Activated CD8-positive, alpha-beta memory T cell treated with anti-CD3 and anti-CD28 coated beads for 1 hour (primary cell): Measurements from ENCODE around the gene YPEL3.

ENCODE experiments used
- DNase-seq, 2 donors: peaks; one replicate each; pipeline ENCODE4 v3.0.0-alpha.2; 2020; ENCODE audit warnings: low read depth in 1 of 2; ENCODE audit errors: extremely low read depth in 1 of 2

Gene YPEL3

DNA sequence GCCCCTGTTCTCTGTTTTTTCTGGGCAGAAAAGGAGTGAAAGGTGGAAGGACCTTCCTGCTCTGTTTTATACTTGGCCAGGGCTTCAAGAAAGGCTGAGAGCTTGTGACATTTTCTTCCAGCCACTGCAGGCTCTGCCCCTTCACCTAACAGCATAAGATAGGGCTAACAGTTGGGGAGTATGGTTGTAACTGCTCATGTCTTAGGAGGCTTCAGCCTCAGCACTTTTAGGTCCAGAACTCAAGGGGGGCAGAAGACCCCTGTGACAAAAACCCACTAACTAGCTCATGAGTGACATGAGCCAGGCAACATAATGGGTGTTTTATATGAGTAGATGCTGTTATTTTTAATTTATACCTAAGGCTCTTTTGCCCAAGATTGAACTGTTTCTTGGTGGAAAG is 25.5 kb downstream of the YPEL3 start:
- no peak for DNase-seq

DNA sequence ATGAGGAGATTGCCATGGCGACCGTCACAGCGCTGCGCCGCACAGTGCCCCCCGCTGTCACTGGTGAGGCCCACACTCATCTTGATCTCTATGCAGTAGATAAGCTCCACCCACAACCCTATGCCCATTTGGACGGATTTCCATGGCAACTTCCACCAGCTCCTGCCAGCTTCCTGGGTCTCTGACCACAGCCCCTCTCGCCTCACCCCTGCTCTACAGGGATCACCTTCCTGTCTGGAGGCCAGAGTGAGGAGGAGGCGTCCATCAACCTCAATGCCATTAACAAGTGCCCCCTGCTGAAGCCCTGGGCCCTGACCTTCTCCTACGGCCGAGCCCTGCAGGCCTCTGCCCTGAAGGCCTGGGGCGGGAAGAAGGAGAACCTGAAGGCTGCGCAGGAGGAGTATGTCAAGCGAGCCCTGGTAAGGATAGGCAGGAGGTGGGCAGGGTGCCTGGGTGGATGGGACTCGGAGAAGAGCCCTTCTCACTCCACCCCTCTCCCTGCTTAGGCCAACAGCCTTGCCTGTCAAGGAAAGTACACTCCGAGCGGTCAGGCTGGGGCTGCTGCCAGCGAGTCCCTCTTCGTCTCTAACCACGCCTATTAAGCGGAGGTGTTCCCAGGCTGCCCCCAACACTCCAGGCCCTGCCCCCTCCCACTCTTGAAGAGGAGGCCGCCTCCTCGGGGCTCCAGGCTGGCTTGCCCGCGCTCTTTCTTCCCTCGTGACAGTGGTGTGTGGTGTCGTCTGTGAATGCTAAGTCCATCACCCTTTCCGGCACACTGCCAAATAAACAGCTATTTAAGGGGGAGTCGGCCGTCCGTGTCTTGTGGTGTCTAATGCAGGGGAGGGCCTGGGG is 26.2 kb downstream of the YPEL3 start:
- DNase-seq, result no peak

DNA sequence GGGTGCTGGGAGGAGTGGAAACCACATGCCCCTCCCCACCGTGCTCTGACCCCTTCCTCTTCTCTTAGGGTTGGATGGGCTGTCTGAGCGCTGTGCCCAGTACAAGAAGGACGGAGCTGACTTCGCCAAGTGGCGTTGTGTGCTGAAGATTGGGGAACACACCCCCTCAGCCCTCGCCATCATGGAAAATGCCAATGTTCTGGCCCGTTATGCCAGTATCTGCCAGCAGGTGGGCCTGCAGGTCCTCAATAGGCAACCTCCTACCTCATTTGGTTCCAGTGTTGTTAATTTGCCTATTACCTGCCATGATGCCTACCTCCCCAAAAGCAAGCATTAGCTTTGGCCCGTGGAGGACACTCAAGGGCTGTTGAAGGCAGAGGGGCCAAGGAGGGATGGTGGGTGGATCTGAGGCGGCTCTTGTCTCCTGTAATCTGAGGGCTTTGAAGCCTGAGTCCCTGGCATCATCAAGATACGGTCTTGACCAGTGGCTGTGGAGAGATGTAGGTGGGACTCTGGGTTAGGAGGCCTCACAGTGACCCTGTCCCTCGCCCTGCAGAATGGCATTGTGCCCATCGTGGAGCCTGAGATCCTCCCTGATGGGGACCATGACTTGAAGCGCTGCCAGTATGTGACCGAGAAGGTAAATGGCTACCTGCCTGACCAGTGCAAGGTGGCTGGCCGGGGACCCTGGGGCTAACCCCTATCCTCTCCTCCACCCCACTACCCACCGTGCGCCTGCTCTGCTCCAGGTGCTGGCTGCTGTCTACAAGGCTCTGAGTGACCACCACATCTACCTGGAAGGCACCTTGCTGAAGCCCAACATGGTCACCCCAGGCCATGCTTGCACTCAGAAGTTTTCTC is 27.0 kb downstream of the YPEL3 start:
- DNase-seq, result no peak

DNA sequence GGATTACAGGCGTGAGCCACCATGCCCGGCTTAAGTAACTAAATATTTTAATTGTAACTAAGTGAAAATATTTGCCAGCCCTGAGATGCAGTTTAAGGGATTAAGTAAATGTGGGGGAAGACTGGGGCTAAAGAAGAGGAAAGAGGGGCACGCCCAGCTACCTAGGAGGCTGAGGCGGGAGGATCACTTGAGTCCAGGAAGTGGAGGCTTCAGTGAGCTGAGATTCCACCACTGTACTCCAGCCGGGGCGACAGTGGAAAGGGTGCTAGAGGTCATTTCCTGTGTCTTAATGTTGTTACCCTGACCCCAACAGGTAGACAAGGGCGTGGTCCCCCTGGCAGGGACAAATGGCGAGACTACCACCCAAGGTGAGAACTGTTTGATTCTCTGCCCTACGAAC is 27.7 kb downstream of the YPEL3 start:
- no peak for DNase-seq

DNA sequence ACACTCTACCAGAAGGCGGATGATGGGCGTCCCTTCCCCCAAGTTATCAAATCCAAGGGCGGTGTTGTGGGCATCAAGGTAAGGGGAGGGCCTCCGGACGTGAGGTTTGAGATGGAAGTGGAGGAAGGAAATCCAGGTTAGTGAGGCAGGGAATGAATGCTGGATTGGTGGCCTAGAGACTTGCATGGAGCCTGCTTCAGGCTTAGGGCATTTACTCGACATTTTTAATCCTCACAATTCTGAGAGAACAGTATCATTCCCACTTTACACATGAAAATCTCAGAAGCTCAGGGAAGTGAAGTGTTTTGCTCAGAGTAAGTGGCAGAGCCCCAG is 28.5 kb downstream of the YPEL3 start:
- DNase-seq, result no peak

DNA sequence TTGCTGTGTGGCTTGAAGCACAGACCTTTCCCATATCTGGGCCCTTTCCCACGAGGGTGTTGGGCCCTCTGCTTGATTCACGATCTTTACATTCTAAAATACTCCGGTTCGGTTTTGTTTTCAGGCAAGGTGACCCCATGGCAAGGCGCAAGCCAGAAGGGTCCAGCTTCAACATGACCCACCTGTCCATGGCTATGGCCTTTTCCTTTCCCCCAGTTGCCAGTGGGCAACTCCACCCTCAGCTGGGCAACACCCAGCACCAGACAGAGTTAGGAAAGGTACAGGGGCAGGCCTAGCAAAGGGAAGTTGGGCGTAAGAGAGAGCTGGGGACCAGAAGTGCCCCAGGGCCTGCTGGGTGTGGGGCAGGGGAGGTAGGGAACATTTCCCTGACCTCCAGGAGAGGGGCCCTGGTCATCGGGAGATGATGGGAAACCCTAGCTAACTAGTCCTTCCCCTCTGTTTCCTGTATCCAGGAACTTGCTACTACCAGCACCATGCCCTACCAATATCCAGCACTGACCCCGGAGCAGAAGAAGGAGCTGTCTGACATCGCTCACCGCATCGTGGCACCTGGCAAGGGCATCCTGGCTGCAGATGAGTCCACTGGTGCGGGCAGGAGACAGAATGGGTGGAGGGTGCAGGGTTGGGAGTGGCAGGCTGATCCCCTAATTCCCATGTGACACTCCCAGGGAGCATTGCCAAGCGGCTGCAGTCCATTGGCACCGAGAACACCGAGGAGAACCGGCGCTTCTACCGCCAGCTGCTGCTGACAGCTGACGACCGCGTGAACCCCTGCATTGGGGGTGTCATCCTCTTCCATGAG is 29.0 kb downstream of the YPEL3 start:
- no peak for DNase-seq

DNA sequence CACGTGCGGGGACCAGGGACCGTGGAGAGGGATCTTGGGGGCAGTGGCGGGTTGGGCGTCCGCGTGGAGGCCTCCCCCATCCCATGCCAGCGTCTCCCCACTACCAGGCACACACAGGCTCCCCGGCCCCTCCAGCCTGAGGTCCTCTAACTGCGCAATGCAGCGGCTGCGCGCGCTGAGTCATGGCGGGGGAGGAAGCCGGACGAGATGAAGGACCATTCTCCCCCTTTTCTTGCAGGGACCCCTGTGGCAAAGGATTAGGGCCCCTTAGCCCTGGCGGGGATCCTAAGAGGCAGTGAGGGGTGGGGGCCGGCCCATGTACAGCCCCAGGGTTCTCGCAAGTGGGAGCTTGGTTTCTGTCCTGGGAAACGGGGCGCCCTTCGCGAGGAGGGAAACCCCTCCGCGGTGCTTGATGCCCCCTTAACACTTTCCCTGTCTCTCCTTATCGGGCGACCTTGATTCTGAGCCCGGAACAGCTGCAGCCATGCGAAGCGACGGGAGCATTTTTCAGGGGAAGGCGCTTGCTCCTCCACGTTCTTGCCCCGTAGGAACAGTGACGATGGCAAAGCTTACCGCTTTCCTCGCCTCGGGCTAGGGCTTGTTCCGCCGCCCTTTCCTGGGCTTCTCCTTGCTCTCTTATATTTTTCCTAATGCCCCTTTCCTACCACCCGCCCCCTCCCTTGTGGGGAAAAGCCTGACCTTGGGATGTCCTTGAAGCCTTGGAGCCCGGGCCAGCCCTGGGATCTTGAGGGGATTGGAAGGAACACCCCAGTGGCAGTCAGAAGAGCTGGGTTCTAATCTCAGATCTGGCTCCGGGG is 29.9 kb downstream of the YPEL3 start:
- DNase-seq, result no peak

DNA sequence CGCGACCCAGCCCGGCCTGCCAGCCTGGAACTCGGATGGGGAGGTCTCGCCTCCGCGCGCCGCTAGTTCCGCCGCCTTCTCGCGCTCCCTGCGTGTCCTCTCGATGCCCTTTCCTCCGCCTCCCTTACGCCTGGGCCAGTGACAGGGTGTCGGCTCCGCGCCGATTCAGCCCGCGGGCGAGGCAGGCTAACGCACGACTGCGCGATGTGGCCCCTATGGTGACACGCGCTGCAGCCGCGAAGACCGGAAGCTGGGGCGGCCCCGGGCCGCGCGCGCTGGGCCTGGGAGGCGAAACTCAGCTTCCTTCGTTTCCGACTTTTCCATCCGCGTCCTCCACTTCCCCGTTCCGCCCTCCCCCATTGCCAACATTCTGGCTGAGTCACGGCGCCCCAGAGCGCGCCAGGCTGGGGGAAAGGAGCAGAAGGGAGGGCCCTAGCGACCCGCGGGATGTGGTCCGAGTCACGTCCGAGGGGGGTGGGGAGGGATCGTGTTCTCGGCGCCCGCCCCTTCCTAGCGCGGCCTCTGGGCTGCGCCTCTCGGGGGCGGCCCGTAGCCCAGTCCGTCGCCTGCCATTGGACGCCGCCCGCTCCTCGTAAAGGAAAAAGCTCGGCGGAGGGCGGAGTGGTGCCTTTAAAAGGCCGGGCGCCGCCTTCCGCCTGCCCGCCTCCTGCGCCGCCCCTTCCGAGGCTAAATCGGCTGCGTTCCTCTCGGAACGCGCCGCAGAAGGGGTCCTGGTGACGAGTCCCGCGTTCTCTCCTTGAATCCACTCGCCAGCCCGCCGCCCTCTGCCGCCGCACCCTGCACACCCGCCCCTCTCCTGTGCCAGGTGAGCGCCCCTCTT is 30.7 kb downstream of the YPEL3 start, which contains the start of gene ALDOA:
TSS of gene ALDOA (plus strand) at position 659 of the 841 bp plus-strand sequence. CDS start 1,138 bp downstream, outside the sequence.
- peak; percentile 84 to 90 for DNase-seq

DNA sequence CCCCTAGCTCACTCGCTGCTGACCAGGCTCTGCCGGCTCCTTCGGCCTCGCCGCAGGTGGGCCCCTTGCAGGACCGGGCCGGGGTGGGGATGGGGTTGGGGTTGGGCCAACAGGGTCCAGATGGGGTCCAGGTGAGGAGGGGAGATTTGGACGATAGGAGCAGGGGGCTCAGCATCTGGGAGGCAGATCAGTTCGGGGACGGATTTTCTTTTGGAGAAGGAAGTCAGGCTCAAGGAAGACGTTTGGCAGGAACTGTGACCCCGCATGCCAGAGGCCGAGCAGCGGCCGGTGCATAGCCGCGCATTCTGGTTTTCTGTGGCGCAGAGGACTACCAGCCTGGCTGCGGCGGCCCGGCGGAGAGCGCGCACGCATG is 31.3 kb downstream of the YPEL3 start:
- no peak for DNase-seq

DNA sequence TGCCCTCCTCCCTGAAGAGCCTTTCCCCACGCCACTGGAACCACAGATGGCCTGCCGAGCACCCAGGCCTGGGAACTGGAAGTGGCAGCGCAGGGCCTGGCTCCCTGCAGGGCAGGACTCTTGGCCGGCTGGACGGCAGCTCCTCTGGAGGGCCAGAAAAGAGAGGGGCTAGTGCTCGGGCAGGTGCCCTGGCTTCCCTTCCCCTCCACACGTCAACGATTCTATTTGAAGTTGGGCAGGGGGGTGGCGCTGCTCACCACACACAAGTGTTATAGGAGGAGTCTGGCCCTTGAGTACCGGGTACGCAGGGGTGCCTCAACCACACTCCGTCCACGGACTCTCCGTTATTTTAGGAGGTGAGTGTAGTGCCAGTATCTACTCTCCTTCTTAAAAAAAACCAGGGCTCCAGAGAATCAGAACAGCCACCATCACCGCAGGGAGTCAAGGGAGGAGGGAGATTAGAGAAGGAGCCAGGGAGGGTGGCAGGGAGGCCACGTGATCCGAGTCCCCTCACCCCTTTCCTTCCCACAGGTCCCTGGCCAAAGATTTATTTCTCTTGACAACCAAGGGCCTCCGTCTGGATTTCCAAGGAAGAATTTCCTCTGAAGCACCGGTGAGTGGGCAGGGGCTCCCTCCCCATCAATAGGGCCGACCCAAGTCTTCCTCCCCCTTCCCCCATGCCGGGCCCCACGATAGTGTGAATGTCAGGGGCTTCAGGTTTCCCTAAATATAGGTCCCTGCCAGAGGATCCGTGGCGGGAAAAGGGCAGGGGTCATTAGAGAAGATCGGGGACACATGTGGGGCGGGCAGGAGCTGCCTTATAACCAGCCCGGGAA is 31.9 kb downstream of the YPEL3 start:
- peak in 1 of 2 donors; percentile 48 for DNase-seq

DNA sequence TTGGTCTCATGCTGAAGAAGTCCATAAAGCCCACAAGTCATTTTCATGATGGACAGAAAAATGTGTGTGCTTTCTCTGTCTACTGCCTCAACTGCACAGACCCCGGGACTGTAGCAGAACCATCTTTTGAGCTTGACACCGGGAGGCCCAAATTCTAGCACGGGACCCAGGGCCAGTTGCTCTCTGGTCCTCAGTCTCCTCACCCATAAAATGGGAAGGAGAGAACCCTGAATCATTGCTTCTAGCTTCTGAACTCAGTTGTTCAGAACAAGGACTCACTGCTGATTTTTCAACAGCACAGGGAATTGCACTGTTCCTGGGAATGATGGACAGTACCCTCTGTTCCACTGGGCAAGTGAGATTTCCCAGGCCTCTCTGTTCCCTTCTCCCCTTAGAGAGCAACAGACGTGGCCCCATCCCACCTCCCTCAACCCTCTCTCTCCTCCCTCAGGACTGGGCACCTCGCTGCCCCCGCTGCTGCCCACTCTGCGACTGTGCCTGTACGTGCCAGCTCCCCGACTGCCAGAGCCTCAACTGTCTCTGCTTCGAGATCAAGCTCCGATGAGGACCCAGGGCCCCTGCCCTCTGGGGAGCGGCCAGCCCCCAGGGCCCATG is 32.6 kb downstream of the YPEL3 start:
- DNase-seq, result no peak

DNA sequence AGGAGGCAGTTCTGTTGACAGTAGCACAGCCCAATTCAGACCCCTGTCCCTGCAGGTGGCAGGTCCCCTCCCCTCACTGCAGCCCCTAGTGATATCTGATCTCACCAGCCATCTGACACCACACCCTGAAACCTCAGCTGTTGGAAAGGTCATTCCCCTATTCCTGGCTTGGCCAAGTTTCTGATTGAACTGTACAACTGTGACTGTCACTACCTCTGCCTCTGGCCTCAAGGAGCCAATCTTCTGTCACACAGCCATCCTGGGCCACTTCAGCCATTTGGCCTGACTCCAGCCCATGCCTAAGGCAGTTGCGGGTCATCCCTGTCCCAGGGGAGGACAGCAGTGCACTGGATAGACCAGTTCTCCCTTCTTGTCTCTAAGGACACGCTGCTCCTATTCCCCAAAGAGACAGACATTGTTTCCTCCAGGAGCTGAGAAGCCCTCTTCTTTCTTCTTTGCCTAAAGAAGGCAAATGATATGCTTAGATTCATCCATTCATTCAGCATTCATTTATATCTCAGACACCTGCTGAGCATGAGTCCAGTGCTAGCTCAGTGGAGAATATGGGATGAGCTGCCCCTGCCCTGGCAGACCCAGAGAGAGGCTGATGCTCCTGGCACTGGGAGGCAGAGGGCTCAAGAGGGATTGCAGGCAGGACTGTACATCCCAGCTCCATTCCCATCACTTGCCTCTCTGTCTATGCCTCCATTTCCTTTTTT is 35.0 kb downstream of the YPEL3 start:
- no peak for DNase-seq

DNA sequence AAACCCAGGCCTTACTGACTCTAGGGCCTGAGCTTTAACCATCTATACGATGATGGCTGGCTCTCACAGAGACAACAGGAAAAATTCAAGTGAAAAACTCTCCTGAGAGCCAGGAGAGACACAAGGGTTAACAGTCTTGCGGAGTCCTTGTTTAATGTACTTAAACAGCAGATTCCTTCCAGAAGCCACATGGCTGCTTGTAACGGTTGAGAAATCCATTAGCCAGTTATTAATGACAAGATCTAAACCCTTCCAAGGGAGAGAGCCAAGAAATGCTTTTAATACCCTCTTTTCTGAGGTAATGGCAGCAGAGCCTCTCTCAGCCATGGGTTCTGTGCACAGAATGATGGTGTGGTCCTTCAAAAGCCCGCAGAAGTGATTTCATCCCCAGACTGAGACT is 35.7 kb downstream of the YPEL3 start:
- DNase-seq, result no peak

DNA sequence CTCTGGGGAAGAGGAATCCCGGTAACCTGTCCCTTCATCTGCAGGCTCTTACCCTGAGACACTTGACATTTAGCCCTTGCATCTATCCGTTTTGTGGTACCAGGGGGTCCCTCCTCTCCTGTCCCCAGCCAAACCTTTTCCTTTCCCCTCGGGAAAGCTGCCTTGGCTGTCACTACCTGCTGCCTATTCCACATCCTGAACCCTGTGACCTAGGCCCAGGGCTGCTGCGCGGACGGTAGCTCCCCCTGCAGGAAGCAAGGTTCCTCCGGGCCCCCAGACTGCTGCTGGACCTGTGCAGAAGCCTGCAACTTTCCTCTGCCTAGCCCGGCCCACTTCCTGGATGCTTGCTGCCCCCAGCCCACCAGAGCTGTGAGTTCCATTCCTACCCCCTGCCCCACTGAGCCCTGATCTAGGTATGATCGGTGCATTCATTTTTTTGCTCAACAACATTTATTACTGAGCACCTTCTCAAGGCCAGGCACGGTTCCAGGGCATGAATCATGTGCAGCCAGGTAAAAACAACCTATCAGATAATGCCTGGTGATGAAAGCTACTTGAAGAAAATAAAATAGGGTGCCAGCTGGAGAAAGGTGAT is 41.0 kb downstream of the YPEL3 start:
- DNase-seq, result no peak

DNA sequence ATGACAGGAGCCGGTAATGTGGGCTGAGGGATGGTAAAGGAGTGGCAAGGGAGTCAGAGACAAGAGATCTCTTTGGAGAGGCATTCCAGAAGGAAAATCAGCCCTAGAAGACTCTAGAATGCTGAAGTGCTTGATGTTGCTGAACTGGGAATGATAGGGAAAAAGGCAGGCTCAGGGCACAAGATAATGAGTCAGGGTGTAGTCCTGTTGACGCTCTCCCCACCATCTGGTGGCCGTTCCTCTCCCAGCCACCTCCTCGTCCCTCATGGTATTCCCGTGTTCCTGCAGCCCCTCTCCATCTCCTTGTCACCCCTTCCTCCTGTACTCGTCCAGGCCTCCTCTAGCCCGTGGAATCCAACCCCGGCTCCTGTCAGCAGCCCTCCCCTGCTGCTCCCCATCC is 41.6 kb downstream of the YPEL3 start:
- DNase-seq, result no peak

DNA sequence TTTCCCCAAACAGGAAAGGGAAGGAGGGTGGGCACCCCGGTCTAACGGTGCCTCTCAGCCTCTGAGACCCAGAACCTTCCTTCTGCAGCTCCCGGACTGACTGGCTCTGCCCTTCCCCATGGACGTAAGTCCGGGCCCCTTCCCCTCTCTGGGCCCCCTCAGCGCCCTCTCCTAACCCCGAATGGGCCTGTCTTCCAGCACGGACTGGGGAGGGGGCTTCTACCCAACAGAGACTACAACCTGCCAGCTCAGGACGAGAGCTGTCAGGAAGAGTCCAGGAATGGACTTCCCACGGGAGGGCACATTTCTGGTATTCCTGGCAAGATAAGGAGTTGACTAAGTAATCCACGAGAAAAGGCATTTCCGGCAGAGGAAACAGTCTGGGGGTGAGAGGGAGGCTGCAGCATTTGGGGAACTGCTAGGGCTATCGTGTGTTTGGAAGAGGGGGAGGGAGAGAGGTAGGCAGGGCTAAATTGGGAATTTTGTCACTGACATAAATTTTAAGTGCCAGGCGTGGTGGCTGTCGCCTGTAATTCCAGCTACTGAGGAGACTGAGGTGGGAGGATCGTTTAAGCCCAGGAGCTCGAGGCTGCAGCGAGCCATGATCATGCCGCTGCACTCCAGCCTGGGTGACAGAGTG is 42.5 kb downstream of the YPEL3 start:
- DNase-seq, result no peak
